ENCODE results near the gene ZNF433. TPM values are rescaled to one million over a fixed set of nuclear protein-coding genes. Genes with fewer than 3 reads are reported as not detected.

The ZNF433 gene
- total RNA-seq, 2 experiments from 2014 or later, result 0.76 to 1.9 TPM

DNA sequence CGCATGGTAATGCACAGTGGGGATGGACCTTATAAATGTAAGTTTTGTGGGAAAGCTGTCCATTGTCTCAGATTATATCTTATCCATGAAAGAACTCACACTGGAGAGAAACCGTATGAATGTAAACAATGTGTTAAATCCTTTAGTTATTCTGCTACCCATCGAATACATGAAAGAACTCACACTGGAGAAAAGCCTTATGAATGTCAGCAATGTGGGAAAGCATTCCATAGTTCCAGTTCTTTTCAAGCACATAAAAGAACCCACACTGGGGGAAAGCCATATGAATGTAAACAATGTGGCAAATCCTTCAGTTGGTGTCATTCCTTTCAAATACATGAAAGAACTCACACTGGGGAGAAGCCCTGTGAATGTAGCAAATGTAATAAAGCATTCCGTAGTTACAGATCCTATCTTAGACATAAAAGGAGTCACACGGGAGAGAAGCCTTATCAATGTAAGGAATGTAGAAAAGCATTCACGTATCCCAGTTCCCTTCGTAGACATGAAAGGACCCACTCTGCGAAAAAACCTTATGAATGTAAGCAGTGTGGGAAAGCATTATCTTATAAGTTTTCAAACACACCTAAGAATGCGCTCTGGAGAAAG, 56.9 kb downstream of the ZNF433 start:
- ChIA-PET POLR2A (no interaction called here), CTCF (ENCODE audit: unreplicated experiment) (no interaction called here)
- DNase-seq (ENCODE audit: low spot score), result no peak
- Histone ChIP-seq H3K9me2 (ENCODE audit: insufficient read depth, low read length) (no peaks in the 10 kb centered on the region), H4K20me1 (ENCODE audit: insufficient read depth, low read length) (no peaks in the 10 kb centered on the region), H3K4me3 (ENCODE audit: low read depth, low read length, poor library complexity, severe bottlenecking) (no peak overlapping the region), H3K9me3 (ENCODE audit: low read length) (peaks cover 58% of the 10 kb centered on the region), H3K79me2 (ENCODE audit: insufficient read depth, low read depth, low read length) (no peaks in the 10 kb centered on the region), H2AFZ (ENCODE audit: low read length) (no peak overlapping the region), H3K4me1 (ENCODE audit: insufficient read depth, low read length, poor library complexity, severe bottlenecking) (peaks cover 26% of the 10 kb centered on the region), H3K4me2 (ENCODE audit: low read length) (no peak overlapping the region), H3K27ac (ENCODE audit: low read depth, low read length, poor library complexity, severe bottlenecking) (no peak overlapping the region), H3K36me3 (ENCODE audit: insufficient read depth, low read length) (peaks cover 44% of the 10 kb centered on the region)
- intact Hi-C loops (cut with micrococcal nuclease; ENCODE audit: unreplicated experiment), result no loop called here
- BruUV-seq (replicated peaks), result no TSS peak
- TF ChIP-seq, protein P1, sequence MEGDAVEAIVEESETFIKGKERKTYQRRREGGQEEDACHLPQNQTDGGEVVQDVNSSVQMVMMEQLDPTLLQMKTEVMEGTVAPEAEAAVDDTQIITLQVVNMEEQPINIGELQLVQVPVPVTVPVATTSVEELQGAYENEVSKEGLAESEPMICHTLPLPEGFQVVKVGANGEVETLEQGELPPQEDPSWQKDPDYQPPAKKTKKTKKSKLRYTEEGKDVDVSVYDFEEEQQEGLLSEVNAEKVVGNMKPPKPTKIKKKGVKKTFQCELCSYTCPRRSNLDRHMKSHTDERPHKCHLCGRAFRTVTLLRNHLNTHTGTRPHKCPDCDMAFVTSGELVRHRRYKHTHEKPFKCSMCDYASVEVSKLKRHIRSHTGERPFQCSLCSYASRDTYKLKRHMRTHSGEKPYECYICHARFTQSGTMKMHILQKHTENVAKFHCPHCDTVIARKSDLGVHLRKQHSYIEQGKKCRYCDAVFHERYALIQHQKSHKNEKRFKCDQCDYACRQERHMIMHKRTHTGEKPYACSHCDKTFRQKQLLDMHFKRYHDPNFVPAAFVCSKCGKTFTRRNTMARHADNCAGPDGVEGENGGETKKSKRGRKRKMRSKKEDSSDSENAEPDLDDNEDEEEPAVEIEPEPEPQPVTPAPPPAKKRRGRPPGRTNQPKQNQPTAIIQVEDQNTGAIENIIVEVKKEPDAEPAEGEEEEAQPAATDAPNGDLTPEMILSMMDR (conservative IDR thresholded peaks at IDR 0.05; ENCODE audit: low read length), result no peak
- TF ChIP-seq EZH2phosphoT487 (IDR thresholded peaks at IDR 0.05; ENCODE audit: borderline replicate concordance, low read depth, low read length), result no peak

DNA sequence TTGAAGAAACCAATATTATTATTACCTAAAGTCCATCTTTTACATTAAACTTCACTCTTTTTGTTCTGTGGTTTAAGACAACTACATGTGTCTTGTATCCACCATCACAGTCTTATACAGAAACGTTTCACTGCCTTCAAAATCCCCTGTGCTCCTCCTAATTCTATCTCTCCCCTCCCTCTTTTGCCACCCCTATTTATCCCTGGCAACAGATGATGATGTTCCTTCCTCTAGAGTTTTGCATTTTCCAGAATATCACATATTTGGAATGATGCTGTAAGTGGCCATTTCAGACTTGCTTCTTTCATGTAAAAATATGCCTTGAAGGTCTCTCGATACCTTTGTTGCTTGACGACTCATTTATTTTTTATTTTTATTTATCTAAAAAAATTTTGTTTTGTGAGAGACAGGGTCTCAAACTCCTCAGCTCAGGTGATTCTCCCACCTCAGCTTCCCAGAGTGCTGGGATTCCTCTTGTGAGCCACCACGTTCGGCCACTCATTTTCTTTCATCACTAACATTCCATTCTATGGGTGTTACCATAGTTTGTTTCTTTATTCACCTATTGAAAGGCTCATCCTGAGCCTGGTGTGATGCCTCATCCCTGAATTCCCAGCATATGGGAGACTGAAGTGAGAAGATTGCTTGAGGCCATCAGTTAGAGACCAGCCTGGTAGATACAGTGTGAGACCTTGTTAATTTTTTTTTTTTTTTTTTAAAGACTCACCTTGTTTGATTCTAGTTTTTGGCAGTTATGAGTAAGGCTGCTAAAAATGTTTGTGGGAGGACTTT, 62.3 kb downstream of the ZNF433 start:
- Histone ChIP-seq H3K79me2 (ENCODE audit: insufficient read depth, low read depth, low read length) (no peaks in the 10 kb centered on the region), H3K9me2 (ENCODE audit: insufficient read depth, low read length) (no peaks in the 10 kb centered on the region), H3K4me3 (ENCODE audit: low read depth, low read length, poor library complexity, severe bottlenecking) (no peak overlapping the region), H3K9me3 (ENCODE audit: low read length) (peaks cover 10% of the 10 kb centered on the region; the same call in 1 of the 2 replicates), H3K27ac (ENCODE audit: low read depth, low read length, poor library complexity, severe bottlenecking) (no peak overlapping the region), H3K4me1 (ENCODE audit: insufficient read depth, low read length, poor library complexity, severe bottlenecking) (peaks cover 16% of the 10 kb centered on the region), H3K4me2 (ENCODE audit: low read length) (no peak overlapping the region), H4K20me1 (ENCODE audit: insufficient read depth, low read length) (no peaks in the 10 kb centered on the region), H3K36me3 (ENCODE audit: insufficient read depth, low read length) (peaks cover 8% of the 10 kb centered on the region), H2AFZ (ENCODE audit: low read length) (no peak overlapping the region)
- CTCF ChIA-PET (ENCODE audit: unreplicated experiment), result no interaction called here
- DNase-seq (ENCODE audit: low spot score), result no peak
- intact Hi-C loops (cut with micrococcal nuclease; ENCODE audit: unreplicated experiment), result no loop called here
- POLR2A ChIA-PET, result no interaction called here
- TF ChIP-seq EZH2phosphoT487 (IDR thresholded peaks at IDR 0.05; ENCODE audit: borderline replicate concordance, low read depth, low read length), result no peak
- TF ChIP-seq, protein P1 (conservative IDR thresholded peaks at IDR 0.05; ENCODE audit: low read length), result no peak
- BruUV-seq (replicated peaks), result no TSS peak

DNA sequence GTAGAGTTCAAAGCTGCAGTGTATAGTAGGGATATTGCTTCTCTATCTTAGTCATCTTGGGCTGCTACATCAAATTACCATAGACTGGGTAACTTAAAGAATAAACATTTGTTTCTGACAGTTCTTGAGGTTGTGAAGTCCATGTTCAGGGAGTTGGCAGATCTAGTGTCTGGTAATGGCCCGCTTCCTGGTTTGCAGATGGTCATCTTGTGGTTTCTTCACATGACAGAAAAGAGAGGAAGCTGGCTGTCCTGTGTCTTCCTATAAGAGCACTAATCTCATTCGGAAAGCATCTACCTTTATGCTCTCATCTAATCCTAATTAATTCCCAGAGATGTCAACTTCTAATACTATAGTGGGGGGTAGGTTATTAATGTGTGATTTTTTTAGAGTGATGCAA, 64.4 kb downstream of the ZNF433 start:
- H2AFZ ChIP-seq (ENCODE audit: low read length), result no peak overlapping the region
- intact Hi-C loops (cut with micrococcal nuclease; ENCODE audit: unreplicated experiment), result no loop called here
- no peaks in the 10 kb centered on the region for H3K9me2 ChIP-seq (ENCODE audit: insufficient read depth, low read length)
- H3K4me1 ChIP-seq (ENCODE audit: insufficient read depth, low read length, poor library complexity, severe bottlenecking), result peaks cover 16% of the 10 kb centered on the region
- ChIA-PET POLR2A (no interaction called here), CTCF (ENCODE audit: unreplicated experiment) (no interaction called here)
- BruUV-seq (replicated peaks), result no TSS peak
- H3K9me3 ChIP-seq (ENCODE audit: low read length), result no peaks in the 10 kb centered on the region
- H3K4me3 ChIP-seq (ENCODE audit: low read depth, low read length, poor library complexity, severe bottlenecking), result no peak overlapping the region
- no peak for DNase-seq (ENCODE audit: low spot score)
- H3K4me2 ChIP-seq (ENCODE audit: low read length), result no peak overlapping the region
- no peaks in the 10 kb centered on the region for H4K20me1 ChIP-seq (ENCODE audit: insufficient read depth, low read length)
- no peaks in the 10 kb centered on the region for H3K79me2 ChIP-seq (ENCODE audit: insufficient read depth, low read depth, low read length)
- TF ChIP-seq, protein P1 (conservative IDR thresholded peaks at IDR 0.05; ENCODE audit: low read length), result no peak
- no peak for TF ChIP-seq EZH2phosphoT487 (IDR thresholded peaks at IDR 0.05; ENCODE audit: borderline replicate concordance, low read depth, low read length)
- no peak overlapping the region for H3K27ac ChIP-seq (ENCODE audit: low read depth, low read length, poor library complexity, severe bottlenecking)
- H3K36me3 ChIP-seq (ENCODE audit: insufficient read depth, low read length), result no peaks in the 10 kb centered on the region
